ENCODE measurements around the gene SYCP3. TPM values are rescaled to one million over a fixed set of nuclear protein-coding genes. Genes with fewer than 3 reads are reported as not detected.

Gene SYCP3
- total and polyA plus RNA-seq, 2 of the 13 experiments (the other 11 are each of a cell fraction or from before 2014, with no cell fraction given), result not detected

DNA sequence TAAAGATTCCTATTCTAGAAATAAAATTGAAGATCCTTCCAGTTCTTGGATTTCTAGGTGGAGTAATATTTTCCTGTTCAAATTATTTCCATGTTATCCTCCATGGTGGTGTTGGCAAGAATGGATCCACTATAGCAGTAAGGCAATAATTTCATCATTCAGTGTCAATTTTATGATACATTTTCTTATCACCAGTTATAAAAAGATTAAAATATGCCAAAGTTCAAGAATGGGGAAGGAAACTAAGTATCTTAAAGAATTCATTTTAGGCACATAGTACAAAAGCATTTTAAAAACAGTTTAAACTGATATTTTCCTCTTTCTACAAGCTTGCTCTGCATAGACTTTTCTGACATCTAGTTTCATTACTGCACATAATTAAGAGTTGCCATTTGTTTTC is 19.1 kb downstream of the SYCP3 start (continued):
- TF ChIP-seq, protein P1, sequence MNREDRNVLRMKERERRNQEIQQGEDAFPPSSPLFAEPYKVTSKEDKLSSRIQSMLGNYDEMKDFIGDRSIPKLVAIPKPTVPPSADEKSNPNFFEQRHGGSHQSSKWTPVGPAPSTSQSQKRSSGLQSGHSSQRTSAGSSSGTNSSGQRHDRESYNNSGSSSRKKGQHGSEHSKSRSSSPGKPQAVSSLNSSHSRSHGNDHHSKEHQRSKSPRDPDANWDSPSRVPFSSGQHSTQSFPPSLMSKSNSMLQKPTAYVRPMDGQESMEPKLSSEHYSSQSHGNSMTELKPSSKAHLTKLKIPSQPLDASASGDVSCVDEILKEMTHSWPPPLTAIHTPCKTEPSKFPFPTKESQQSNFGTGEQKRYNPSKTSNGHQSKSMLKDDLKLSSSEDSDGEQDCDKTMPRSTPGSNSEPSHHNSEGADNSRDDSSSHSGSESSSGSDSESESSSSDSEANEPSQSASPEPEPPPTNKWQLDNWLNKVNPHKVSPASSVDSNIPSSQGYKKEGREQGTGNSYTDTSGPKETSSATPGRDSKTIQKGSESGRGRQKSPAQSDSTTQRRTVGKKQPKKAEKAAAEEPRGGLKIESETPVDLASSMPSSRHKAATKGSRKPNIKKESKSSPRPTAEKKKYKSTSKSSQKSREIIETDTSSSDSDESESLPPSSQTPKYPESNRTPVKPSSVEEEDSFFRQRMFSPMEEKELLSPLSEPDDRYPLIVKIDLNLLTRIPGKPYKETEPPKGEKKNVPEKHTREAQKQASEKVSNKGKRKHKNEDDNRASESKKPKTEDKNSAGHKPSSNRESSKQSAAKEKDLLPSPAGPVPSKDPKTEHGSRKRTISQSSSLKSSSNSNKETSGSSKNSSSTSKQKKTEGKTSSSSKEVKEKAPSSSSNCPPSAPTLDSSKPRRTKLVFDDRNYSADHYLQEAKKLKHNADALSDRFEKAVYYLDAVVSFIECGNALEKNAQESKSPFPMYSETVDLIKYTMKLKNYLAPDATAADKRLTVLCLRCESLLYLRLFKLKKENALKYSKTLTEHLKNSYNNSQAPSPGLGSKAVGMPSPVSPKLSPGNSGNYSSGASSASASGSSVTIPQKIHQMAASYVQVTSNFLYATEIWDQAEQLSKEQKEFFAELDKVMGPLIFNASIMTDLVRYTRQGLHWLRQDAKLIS (CRISPR knock-in tag; IDR thresholded peaks at IDR 0.05), result no peak
- TF ChIP-seq, protein P2, sequence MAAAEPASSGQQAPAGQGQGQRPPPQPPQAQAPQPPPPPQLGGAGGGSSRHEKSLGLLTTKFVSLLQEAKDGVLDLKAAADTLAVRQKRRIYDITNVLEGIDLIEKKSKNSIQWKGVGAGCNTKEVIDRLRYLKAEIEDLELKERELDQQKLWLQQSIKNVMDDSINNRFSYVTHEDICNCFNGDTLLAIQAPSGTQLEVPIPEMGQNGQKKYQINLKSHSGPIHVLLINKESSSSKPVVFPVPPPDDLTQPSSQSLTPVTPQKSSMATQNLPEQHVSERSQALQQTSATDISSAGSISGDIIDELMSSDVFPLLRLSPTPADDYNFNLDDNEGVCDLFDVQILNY (CRISPR knock-in tag; conservative IDR thresholded peaks at IDR 0.05), result no peak

DNA sequence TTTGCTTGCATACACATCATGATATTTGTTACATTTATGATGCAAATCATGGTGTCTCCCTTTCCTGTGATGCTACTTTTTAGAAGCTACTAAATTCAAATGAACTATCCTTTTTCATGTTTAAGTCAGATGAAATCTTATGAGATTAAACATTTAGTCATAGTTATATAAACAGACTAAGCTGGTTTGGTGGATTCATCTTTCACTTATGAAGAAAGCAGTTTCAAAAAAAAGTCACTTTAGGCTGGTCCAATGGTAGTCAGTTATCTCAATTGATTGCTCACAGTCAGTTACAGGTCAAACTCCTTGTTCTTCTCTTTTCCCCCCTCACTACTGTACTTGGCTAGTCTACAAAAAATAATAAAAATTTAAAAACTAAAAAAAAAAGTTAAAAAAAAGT is 19.7 kb downstream of the SYCP3 start:
- Histone ChIP-seq H3K9ac (ENCODE audit: insufficient read depth, low read depth, low read length) (no peak overlapping the region), H3K36me3 (replicated peaks in 1 of 2; ENCODE audit: control insufficient read depth in 1 of 2, insufficient read depth in 2 of 2, low read length in 2 of 2) (peaks cover 7 to 64% of the 10 kb centered on the region in 2 experiments), H3K4me3 (replicated peaks in 1 of 3; ENCODE audit: insufficient read depth in 1 of 3, low read depth in 2 of 3, low read length in 3 of 3) (no peak overlapping the region), H3K4me2 (ENCODE audit: low read depth, low read length) (no peak overlapping the region), H3K79me2 (ENCODE audit: insufficient read depth, low read length) (peaks cover 36% of the 10 kb centered on the region), H3K27me3 (ENCODE audit: control insufficient read depth in 1 of 2, insufficient read depth in 2 of 2, low read length in 2 of 2) (no peaks in the 10 kb centered on the region; a peak in 1 of 5 replicates), H3K4me1 (ENCODE audit: insufficient read depth, low read length) (peaks cover 5% of the 10 kb centered on the region), H4K20me1 (ENCODE audit: insufficient read depth, low read length) (no peaks in the 10 kb centered on the region), H3K27ac (ENCODE audit: extremely low read length, insufficient read depth, low read length) (no peak overlapping the region), H2AFZ (ENCODE audit: low read length) (no peak overlapping the region), H3K9me3 (ENCODE audit: low read length) (no peaks in the 10 kb centered on the region)
- DNase-seq (ENCODE audit: low spot score) (no peak), FAIRE-seq (no peak), ATAC-seq (no peak)
- ChIA-PET POLR2A (no interaction called here), CTCF (ENCODE audit: low intra/inter-chr PET ratio, low total read pairs) (no interaction called here)
- TF ChIP-seq, protein P3, sequence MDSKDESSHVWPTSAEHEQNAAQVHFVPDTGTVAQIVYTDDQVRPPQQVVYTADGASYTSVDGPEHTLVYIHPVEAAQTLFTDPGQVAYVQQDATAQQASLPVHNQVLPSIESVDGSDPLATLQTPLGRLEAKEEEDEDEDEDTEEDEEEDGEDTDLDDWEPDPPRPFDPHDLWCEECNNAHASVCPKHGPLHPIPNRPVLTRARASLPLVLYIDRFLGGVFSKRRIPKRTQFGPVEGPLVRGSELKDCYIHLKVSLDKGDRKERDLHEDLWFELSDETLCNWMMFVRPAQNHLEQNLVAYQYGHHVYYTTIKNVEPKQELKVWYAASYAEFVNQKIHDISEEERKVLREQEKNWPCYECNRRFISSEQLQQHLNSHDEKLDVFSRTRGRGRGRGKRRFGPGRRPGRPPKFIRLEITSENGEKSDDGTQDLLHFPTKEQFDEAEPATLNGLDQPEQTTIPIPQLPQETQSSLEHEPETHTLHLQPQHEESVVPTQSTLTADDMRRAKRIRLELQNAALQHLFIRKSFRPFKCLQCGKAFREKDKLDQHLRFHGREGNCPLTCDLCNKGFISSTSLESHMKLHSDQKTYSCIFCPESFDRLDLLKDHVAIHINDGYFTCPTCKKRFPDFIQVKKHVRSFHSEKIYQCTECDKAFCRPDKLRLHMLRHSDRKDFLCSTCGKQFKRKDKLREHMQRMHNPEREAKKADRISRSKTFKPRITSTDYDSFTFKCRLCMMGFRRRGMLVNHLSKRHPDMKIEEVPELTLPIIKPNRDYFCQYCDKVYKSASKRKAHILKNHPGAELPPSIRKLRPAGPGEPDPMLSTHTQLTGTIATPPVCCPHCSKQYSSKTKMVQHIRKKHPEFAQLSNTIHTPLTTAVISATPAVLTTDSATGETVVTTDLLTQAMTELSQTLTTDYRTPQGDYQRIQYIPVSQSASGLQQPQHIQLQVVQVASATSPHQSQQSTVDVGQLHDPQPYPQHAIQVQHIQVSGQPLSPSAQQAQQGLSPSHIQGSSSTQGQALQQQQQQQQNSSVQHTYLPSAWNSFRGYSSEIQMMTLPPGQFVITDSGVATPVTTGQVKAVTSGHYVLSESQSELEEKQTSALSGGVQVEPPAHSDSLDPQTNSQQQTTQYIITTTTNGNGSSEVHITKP (CRISPR knock-in tag; IDR thresholded peaks at IDR 0.05; ENCODE audit: low read depth), result no peak
- TF ChIP-seq DNMT3B (CRISPR knock-in tag; conservative IDR thresholded peaks at IDR 0.05) (no peak), ZNF605 (CRISPR knock-in tag; IDR thresholded peaks at IDR 0.05) (no peak), SP140L (CRISPR knock-in tag; IDR thresholded peaks at IDR 0.05; ENCODE audit: borderline replicate concordance) (no peak)
- TF ChIP-seq, protein P2 (CRISPR knock-in tag; conservative IDR thresholded peaks at IDR 0.05), result no peak
- TF ChIP-seq, protein P4, sequence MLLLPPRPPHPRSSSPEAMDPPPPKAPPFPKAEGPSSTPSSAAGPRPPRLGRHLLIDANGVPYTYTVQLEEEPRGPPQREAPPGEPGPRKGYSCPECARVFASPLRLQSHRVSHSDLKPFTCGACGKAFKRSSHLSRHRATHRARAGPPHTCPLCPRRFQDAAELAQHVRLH (CRISPR knock-in tag; IDR thresholded peaks at IDR 0.05; ENCODE audit: borderline replicate concordance, low read depth), result no peak
- intact Hi-C loops (cut with micrococcal nuclease; ENCODE audit: unreplicated experiment), result no loop called here
- in situ Hi-C loops (cut with HindIII; ENCODE audit: extremely low pct_ligation_motif_present, low pct_unique_long_range_greater_than_20kb), result no loop called here
- no TSS peak for BruUV-seq (replicated peaks)
